Neural cell (in vitro differentiated cells): ENCODE data around the gene PRKAA2. TPM values are rescaled to one million over a fixed set of nuclear protein-coding genes. Genes with fewer than 3 reads are reported as not detected.

Experiments used
- H2AFZ ChIP-seq: fragments of 200-600, 300-800 bp; sonication (generic), shearing (Covaris generic); 2 replicates; pipeline ENCODE4 v1.6.0; 2014; ENCODE audit warnings: low read depth, mild to moderate bottlenecking, antibody characterized with exemption, low read length, moderate library complexity
- H3F3A ChIP-seq: fragments of 200-600 bp; shearing (Covaris generic); 2 replicates; pipeline ENCODE4 v1.6.1; 2016; ENCODE audit warnings: mild to moderate bottlenecking, moderate library complexity, mixed read lengths, antibody characterized with exemption, low read length; ENCODE audit not compliant: insufficient read depth, poor library complexity, severe bottlenecking
- H3K27ac ChIP-seq: fragments of 200-600, 300-800 bp; sonication (generic), shearing (Covaris generic); 2 replicates; pipeline ENCODE4 v1.5.1; 2014; ENCODE audit warnings: mild to moderate bottlenecking, low read length, moderate library complexity
- H3K27me3 ChIP-seq: fragments of 300-800, 200-600 bp; sonication (generic), shearing (Covaris generic); 2 replicates; pipeline ENCODE4 v1.6.0; 2014; ENCODE audit warnings: mild to moderate bottlenecking, low read depth, low read length, moderate library complexity; ENCODE audit not compliant: insufficient read depth
- H3K36me3 ChIP-seq: fragments of 300-800, 200-600 bp; sonication (generic), shearing (Covaris generic); 2 replicates; pipeline ENCODE4 v1.5.1; 2014; ENCODE audit warnings: mild to moderate bottlenecking, antibody characterized with exemption, low read length, moderate library complexity; ENCODE audit not compliant: insufficient read depth
- H3K4me2 ChIP-seq: fragments of 300-800, 200-600 bp; sonication (generic), shearing (Covaris generic); 2 replicates; pipeline ENCODE4 v1.6.0; 2014; ENCODE audit warnings: mild to moderate bottlenecking, low read length
- H3K4me3 ChIP-seq: fragments of 300-800, 200-600 bp; sonication (generic), shearing (Covaris generic); 2 replicates; pipeline ENCODE4 v1.5.1; 2014; ENCODE audit warnings: mild to moderate bottlenecking, low read length, moderate library complexity
- H3K79me2 ChIP-seq: fragments of 200-600 bp; shearing (Covaris generic); replicated peaks from 2 replicates; pipeline ENCODE4 v1.6.0; 2014; ENCODE audit warnings: mild to moderate bottlenecking, low read length, moderate library complexity; ENCODE audit not compliant: insufficient read depth
- H3K9ac ChIP-seq: fragments of 300-800, 200-600 bp; sonication (generic), shearing (Covaris generic); 2 replicates; pipeline ENCODE4 v1.6.1; 2016; ENCODE audit warnings: mild to moderate bottlenecking, low read length, mixed read lengths
- H3K9me2 ChIP-seq: fragments of 200-600 bp; shearing (Covaris generic); 2 replicates; pipeline ENCODE4 v1.6.1; 2016; ENCODE audit warnings: mild to moderate bottlenecking, low read length, mixed read lengths; ENCODE audit not compliant: insufficient read depth
- H3K9me3 ChIP-seq: fragments of 200-600, 300-800 bp; sonication (generic), shearing (Covaris generic); 2 replicates; pipeline ENCODE4 v1.6.1; 2016; ENCODE audit warnings: mild to moderate bottlenecking, mixed run types, low read length, moderate library complexity, mixed read lengths
- H4K20me1 ChIP-seq: fragments of 200-600 bp; shearing (Covaris generic); 2 replicates; pipeline ENCODE4 v1.6.1; 2016; ENCODE audit warnings: mild to moderate bottlenecking, mixed run types; ENCODE audit not compliant: insufficient read depth
- EP300 ChIP-seq: fragments of 450-650 bp; conservative IDR thresholded peaks from 2 replicates; pipeline ENCODE4 v1.6.1; 2014; ENCODE audit warnings: antibody characterized with exemption, mild to moderate bottlenecking, moderate library complexity; ENCODE audit not compliant: poor library complexity, severe bottlenecking
- EZH2 ChIP-seq: fragments of 200-600, 300-800 bp; shearing (Covaris generic), sonication (generic); IDR thresholded peaks from 2 replicates; pipeline ENCODE4 v1.6.1; 2014; ENCODE audit warnings: antibody characterized with exemption, low read length, borderline replicate concordance, mild to moderate bottlenecking; ENCODE audit not compliant: insufficient read depth, poor library complexity, severe bottlenecking
- MXI1 ChIP-seq: fragments of 450-650 bp; conservative IDR thresholded peaks from 2 replicates; pipeline ENCODE4 v1.6.1; 2014; ENCODE audit warnings: antibody characterized with exemption, mild to moderate bottlenecking; ENCODE audit not compliant: poor library complexity, severe bottlenecking
- POLR2AphosphoS5 ChIP-seq: IDR thresholded peaks from 2 replicates; pipeline ENCODE4 v1.6.1; 2012
- RAD21 ChIP-seq: fragments of 450-650 bp; conservative IDR thresholded peaks from 2 replicates; pipeline ENCODE4 v1.6.1; 2014; ENCODE audit warnings: antibody characterized with exemption, mild to moderate bottlenecking, moderate library complexity
- SMC3 ChIP-seq: fragments of 450-650 bp; conservative IDR thresholded peaks from 2 replicates; pipeline ENCODE4 v1.6.1; 2014; ENCODE audit warnings: antibody characterized with exemption, mild to moderate bottlenecking, moderate library complexity; ENCODE audit not compliant: poor library complexity
- TAF1 ChIP-seq: IDR thresholded peaks from 2 replicates; pipeline ENCODE4 v1.6.1; 2012; ENCODE audit warnings: low read depth
- polyA plus RNA-seq: library from polyadenylated mRNA; depleted of rRNA; stranded (reverse); fragments of >200 nt; gene quantifications from 2 replicates; pipeline ENCODE4 v1.2.3, GENCODE V29; 2014
- TF ChIP-seq, protein P1 (sequence below): IDR thresholded peaks from 2 replicates; pipeline ENCODE4 v1.6.1; 2012; ENCODE audit warnings: borderline replicate concordance
- TF ChIP-seq, protein P2 (sequence below): fragments of 450-650 bp; IDR thresholded peaks from 2 replicates; pipeline ENCODE4 v1.5.1; 2014; ENCODE audit warnings: antibody characterized with exemption, mild to moderate bottlenecking, moderate library complexity; ENCODE audit not compliant: poor library complexity, severe bottlenecking

PRKAA2 gene
- polyA plus RNA-seq, 1 donor from 2014 or later, result 20.0 TPM

DNA sequence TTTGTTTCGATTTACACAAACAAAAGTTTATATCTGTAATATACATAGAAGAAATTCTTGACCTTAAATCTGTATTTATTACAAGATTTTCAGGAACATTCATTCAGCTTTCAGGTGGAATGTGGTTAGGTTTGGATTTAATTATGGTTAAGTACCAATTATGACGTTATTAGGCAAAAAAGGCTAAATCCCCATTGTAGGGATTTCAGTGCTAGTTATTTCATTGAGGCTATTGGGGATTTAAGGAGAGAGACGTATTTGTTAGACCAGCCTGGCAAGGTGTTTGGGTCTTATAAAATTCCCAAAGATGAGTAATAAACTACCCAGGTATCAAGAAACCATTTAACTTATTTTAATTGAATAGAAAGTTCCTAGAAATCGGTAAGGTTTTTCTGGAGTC lies 26.0 kb downstream of the PRKAA2 start:
- H4K20me1 ChIP-seq, result no peaks in the 10 kb centered on the region
- no peaks in the 10 kb centered on the region for H3F3A ChIP-seq
- TF ChIP-seq POLR2AphosphoS5, result no peak
- no peak for TF ChIP-seq TAF1
- TF ChIP-seq MXI1, result no peak
- TF ChIP-seq, protein P1, sequence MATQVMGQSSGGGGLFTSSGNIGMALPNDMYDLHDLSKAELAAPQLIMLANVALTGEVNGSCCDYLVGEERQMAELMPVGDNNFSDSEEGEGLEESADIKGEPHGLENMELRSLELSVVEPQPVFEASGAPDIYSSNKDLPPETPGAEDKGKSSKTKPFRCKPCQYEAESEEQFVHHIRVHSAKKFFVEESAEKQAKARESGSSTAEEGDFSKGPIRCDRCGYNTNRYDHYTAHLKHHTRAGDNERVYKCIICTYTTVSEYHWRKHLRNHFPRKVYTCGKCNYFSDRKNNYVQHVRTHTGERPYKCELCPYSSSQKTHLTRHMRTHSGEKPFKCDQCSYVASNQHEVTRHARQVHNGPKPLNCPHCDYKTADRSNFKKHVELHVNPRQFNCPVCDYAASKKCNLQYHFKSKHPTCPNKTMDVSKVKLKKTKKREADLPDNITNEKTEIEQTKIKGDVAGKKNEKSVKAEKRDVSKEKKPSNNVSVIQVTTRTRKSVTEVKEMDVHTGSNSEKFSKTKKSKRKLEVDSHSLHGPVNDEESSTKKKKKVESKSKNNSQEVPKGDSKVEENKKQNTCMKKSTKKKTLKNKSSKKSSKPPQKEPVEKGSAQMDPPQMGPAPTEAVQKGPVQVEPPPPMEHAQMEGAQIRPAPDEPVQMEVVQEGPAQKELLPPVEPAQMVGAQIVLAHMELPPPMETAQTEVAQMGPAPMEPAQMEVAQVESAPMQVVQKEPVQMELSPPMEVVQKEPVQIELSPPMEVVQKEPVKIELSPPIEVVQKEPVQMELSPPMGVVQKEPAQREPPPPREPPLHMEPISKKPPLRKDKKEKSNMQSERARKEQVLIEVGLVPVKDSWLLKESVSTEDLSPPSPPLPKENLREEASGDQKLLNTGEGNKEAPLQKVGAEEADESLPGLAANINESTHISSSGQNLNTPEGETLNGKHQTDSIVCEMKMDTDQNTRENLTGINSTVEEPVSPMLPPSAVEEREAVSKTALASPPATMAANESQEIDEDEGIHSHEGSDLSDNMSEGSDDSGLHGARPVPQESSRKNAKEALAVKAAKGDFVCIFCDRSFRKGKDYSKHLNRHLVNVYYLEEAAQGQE, result no peak
- TF ChIP-seq SMC3, result no peak
- TF ChIP-seq, protein P2, sequence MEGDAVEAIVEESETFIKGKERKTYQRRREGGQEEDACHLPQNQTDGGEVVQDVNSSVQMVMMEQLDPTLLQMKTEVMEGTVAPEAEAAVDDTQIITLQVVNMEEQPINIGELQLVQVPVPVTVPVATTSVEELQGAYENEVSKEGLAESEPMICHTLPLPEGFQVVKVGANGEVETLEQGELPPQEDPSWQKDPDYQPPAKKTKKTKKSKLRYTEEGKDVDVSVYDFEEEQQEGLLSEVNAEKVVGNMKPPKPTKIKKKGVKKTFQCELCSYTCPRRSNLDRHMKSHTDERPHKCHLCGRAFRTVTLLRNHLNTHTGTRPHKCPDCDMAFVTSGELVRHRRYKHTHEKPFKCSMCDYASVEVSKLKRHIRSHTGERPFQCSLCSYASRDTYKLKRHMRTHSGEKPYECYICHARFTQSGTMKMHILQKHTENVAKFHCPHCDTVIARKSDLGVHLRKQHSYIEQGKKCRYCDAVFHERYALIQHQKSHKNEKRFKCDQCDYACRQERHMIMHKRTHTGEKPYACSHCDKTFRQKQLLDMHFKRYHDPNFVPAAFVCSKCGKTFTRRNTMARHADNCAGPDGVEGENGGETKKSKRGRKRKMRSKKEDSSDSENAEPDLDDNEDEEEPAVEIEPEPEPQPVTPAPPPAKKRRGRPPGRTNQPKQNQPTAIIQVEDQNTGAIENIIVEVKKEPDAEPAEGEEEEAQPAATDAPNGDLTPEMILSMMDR, result no peak
- no peak for TF ChIP-seq EZH2
- no peak for TF ChIP-seq RAD21
- TF ChIP-seq EP300, result no peak
- H3K4me3 ChIP-seq, result no peak overlapping the region
- no peak overlapping the region for H3K9ac ChIP-seq
- no peaks in the 10 kb centered on the region for H3K9me3 ChIP-seq
- H3K36me3 ChIP-seq, result no peaks in the 10 kb centered on the region
- H3K9me2 ChIP-seq, result no peaks in the 10 kb centered on the region
- H3K27me3 ChIP-seq, result no peaks in the 10 kb centered on the region
- H3K79me2 ChIP-seq, result no peaks in the 10 kb centered on the region
- no peak overlapping the region for H2AFZ ChIP-seq
- H3K27ac ChIP-seq, result no peak overlapping the region
- no peak overlapping the region for H3K4me2 ChIP-seq

DNA sequence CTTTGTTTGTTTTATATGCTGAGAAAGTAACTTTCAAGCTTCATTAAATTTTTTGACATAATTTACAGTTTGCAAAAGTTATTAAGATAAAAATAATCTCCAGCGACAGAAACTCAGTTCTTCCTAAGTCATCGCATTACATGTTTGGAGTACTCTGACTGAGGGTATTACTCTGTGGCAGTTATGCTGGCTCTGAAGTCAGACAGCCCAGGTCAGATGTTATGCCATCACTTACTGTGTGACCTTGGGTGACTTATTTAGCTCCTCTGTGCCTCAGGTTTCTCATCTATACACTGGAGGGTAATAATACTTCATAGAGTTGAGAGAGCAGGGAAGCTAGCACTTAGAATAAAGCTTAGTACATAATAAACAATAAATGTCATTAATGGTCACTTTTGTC lies 26.4 kb downstream of the PRKAA2 start:
- no peaks in the 10 kb centered on the region for H4K20me1 ChIP-seq
- H3K36me3 ChIP-seq, result no peaks in the 10 kb centered on the region
- no peaks in the 10 kb centered on the region for H3K9me3 ChIP-seq
- no peaks in the 10 kb centered on the region for H3K27me3 ChIP-seq
- no peaks in the 10 kb centered on the region for H3K79me2 ChIP-seq
- H3F3A ChIP-seq, result no peaks in the 10 kb centered on the region
- no peak overlapping the region for H2AFZ ChIP-seq
- no peak overlapping the region for H3K4me2 ChIP-seq
- H3K9me2 ChIP-seq, result no peaks in the 10 kb centered on the region
- no peak for TF ChIP-seq EP300
- no peak overlapping the region for H3K27ac ChIP-seq
- H3K9ac ChIP-seq, result no peak overlapping the region
- H3K4me3 ChIP-seq, result no peak overlapping the region

DNA sequence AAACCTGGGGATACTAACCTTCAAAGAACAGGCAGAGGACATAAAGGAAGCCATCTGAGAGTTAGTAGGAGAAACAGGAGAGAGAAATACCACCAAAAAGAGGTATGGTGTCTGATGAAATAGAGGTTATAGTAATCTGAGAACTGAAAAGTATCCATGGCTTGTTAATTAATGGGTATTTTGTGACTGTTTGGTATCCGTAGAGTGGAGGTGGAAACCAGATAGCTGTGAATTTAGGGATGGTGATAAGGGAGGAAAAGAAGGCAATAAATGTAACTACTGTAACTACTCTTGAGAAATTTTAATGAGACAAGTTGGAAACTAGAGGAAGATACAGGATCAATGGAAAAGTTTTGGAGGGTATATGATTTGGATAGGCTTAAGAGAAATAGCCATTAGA lies 27.5 kb downstream of the PRKAA2 start:
- Histone ChIP-seq H3K9me2 (no peaks in the 10 kb centered on the region), H3K4me3 (no peak overlapping the region), H3K9me3 (no peaks in the 10 kb centered on the region), H3K9ac (no peak overlapping the region), H3K4me2 (no peak overlapping the region), H3F3A (no peaks in the 10 kb centered on the region), H3K27me3 (no peaks in the 10 kb centered on the region), H3K36me3 (no peaks in the 10 kb centered on the region), H3K79me2 (no peaks in the 10 kb centered on the region), H4K20me1 (no peaks in the 10 kb centered on the region), H3K27ac (no peak overlapping the region), H2AFZ (no peak overlapping the region)
- TF ChIP-seq POLR2AphosphoS5 (no peak), SMC3 (no peak), MXI1 (no peak), EZH2 (no peak), RAD21 (no peak), EP300 (no peak), TAF1 (no peak)
- TF ChIP-seq, protein P2, result no peak
- TF ChIP-seq, protein P1, result no peak
